Endothelial cell of umbilical vein (primary cell): ENCODE data around the gene ADAM23. TPM values are rescaled to one million over a fixed set of nuclear protein-coding genes. Genes with fewer than 3 reads are reported as not detected.

ENCODE experiments used
- BruUV-seq: library from RNA; stranded (reverse); fragments of 400-500 nt; replicated peaks from 2 replicates; lab custom pipeline; 2021; lab: Mats Ljungman, UMichigan
- CTCF ChIA-PET: fragments of 300-600, 350-600 bp; sonication (Branson Sonifier 250); formaldehyde crosslinking; loops from one replicate; lab custom pipeline; 2021; ENCODE audit warnings: antibody characterized with exemption, inconsistent platforms; lab: Charles Lee
- POLR2A ChIA-PET: fragments of 300-600, 350-600 bp; sonication (Branson Sonifier 250); formaldehyde crosslinking; loops from one replicate; lab custom pipeline; 2021; ENCODE audit warnings: antibody characterized with exemption, inconsistent platforms; lab: Charles Lee
- DNase-seq: peaks from one replicate; pipeline ENCODE4 v3.0.0-alpha.2; 2011; ENCODE audit warnings: low read depth, low spot score
- FAIRE-seq: peaks from 2 replicates; lab custom pipeline; 2011; peaks lifted over from hg19 to GRCh38; lab: Jason Lieb, UNC
- H2AFZ ChIP-seq: 2 replicates; pipeline ENCODE4 v1.6.0; 2012; ENCODE audit warnings: low read depth, low read length, control low read depth, inconsistent platforms
- H3K27ac ChIP-seq: 2 replicates; pipeline ENCODE4 v1.5.1; 2011; ENCODE audit warnings: low read depth, mild to moderate bottlenecking, control low read depth, low read length, moderate library complexity; ENCODE audit not compliant: insufficient read depth
- H3K27me3 ChIP-seq, 2 experiments: 2 replicates each; pipeline versions ENCODE4 v1.6.0 to v1.6.1; 2011; ENCODE audit warnings: low read length in 2 of 2, mixed read lengths in 1 of 2; ENCODE audit not compliant: control insufficient read depth in 2 of 2, insufficient read depth in 2 of 2
- H3K36me3 ChIP-seq, 2 experiments: 2 replicates in 1 of 2; 3 replicates in 1 of 2; pipeline ENCODE4 v1.5.1; 2011; ENCODE audit warnings: low read length in 2 of 2, mild to moderate bottlenecking in 1 of 2, moderate library complexity in 1 of 2; ENCODE audit not compliant: control insufficient read depth in 2 of 2, insufficient read depth in 2 of 2; ENCODE audit errors: extremely low read depth in 1 of 2
- H3K4me1 ChIP-seq: 3 replicates; pipeline ENCODE4 v1.5.1; 2011; ENCODE audit warnings: mild to moderate bottlenecking, low read length; ENCODE audit not compliant: control insufficient read depth, insufficient read depth; ENCODE audit errors: extremely low read depth
- H3K4me2 ChIP-seq: 2 replicates; pipeline ENCODE4 v1.6.1; 2011; ENCODE audit warnings: low read length, control low read depth, mixed read lengths; ENCODE audit not compliant: insufficient read depth
- H3K4me3 ChIP-seq, 3 experiments: fragments of 200-600 bp in 1 of 3; sonication (generic), shearing (Covaris generic) in 1 of 3; replicated peaks in 1 of 3; 2 replicates each; pipeline ENCODE4 v1.5.1; 2011 to 2016; ENCODE audit warnings: control low read depth in 3 of 3, low read length in 3 of 3, mild to moderate bottlenecking in 2 of 3, inconsistent platforms in 1 of 3, low read depth in 1 of 3, moderate library complexity in 1 of 3; ENCODE audit not compliant: insufficient read depth in 1 of 3
- H3K79me2 ChIP-seq: 2 replicates; pipeline ENCODE4 v1.6.0; 2012; ENCODE audit warnings: low read length, inconsistent platforms; ENCODE audit not compliant: control insufficient read depth, insufficient read depth
- H3K9ac ChIP-seq: replicated peaks from 2 replicates; pipeline ENCODE3; 2011; ENCODE audit warnings: low read length, control low read depth; ENCODE audit not compliant: insufficient read depth; ENCODE audit errors: extremely low read depth
- H3K9me1 ChIP-seq: replicated peaks from 3 replicates; pipeline ENCODE4 v1.6.0; 2011; ENCODE audit warnings: mild to moderate bottlenecking, low read length; ENCODE audit not compliant: control insufficient read depth, insufficient read depth; ENCODE audit errors: extremely low read depth
- H3K9me3 ChIP-seq: replicated peaks from 2 replicates; pipeline ENCODE4 v1.5.1; 2012; ENCODE audit warnings: low read length, inconsistent platforms; ENCODE audit not compliant: control insufficient read depth, insufficient read depth
- H4K20me1 ChIP-seq: replicated peaks from 2 replicates; pipeline ENCODE3; 2011; ENCODE audit warnings: mild to moderate bottlenecking, low read length; ENCODE audit not compliant: control insufficient read depth, insufficient read depth; ENCODE audit errors: extremely low read depth
- CTCF ChIP-seq, 2 donors: IDR thresholded peaks; 1 replicate in 1 of 2; 2 replicates in 1 of 2; pipeline ENCODE4 v1.5.1; 2011; ENCODE audit warnings: low read length in 2 of 2, mild to moderate bottlenecking in 2 of 2, moderate library complexity in 2 of 2, control low read depth in 1 of 2, inconsistent platforms in 1 of 2, low read depth in 1 of 2; ENCODE audit not compliant: insufficient read depth in 1 of 2; ENCODE audit errors: extremely low read depth in 1 of 2
- EZH2 ChIP-seq: IDR thresholded peaks from 2 replicates; pipeline ENCODE4 v1.6.1; 2012; ENCODE audit warnings: borderline replicate concordance, low read depth, mild to moderate bottlenecking, moderate library complexity, low read length, inconsistent platforms; ENCODE audit not compliant: severe bottlenecking
- FOS ChIP-seq: IDR thresholded peaks from 2 replicates; pipeline ENCODE4 v1.6.1; 2011; ENCODE audit warnings: mild to moderate bottlenecking, low read length, moderate library complexity, borderline replicate concordance; ENCODE audit not compliant: insufficient read depth
- GATA2 ChIP-seq: IDR thresholded peaks from 2 replicates; pipeline ENCODE4 v1.7.0; 2011; ENCODE audit warnings: low read depth, mild to moderate bottlenecking, moderate library complexity, mixed read lengths, low read length; ENCODE audit not compliant: insufficient read length, insufficient read depth
- JUN ChIP-seq: IDR thresholded peaks from 2 replicates; pipeline ENCODE4 v1.6.1; 2011; ENCODE audit warnings: borderline replicate concordance, low read depth; ENCODE audit not compliant: insufficient read length, insufficient read depth
- MAX ChIP-seq: IDR thresholded peaks from 2 replicates; pipeline ENCODE4 v1.6.1; 2011; ENCODE audit not compliant: insufficient read depth, insufficient read length
- MYC ChIP-seq: IDR thresholded peaks from one replicate; pipeline ENCODE4 v1.6.1; 2011; ENCODE audit warnings: mild to moderate bottlenecking, low read depth, low read length
- POLR2A ChIP-seq: IDR thresholded peaks from 2 replicates; pipeline ENCODE4 v1.6.1; 2012; ENCODE audit warnings: low read depth, mild to moderate bottlenecking, control low read depth, low read length
- POLR2AphosphoS5 ChIP-seq: IDR thresholded peaks from 2 replicates; pipeline ENCODE4 v1.6.1; 2012; ENCODE audit warnings: low read depth, mild to moderate bottlenecking, control low read depth, low read length, moderate library complexity; ENCODE audit not compliant: insufficient read depth
- dilution Hi-C: fragments of 300-500 bp; cut with MboI; formaldehyde crosslinking; loops from one replicate; pipeline ENCODE4 v1.15.0; 2019; ENCODE audit warnings: low sequenced_read_pairs; ENCODE audit not compliant: extremely low pct_ligation_motif_present
- intact Hi-C: fragments of 100-400 bp; cut with micrococcal nuclease; formaldehyde crosslinking; loops from one replicate; pipeline ENCODE4 v1.10.0; 2022
- polyA plus RNA-seq, 4 experiments: library from polyadenylated mRNA; depleted of rRNA in 3 of 4; stranded (reverse) in 3 of 4; unstranded in 1 of 4; fragments of >200 nt; gene quantifications; 2 replicates each; pipeline versions ENCODE4 v1.2.1 to v1.2.3, GENCODE V29; 2011 to 2012; ENCODE audit warnings: missing spikeins in 1 of 4
- total RNA-seq: library from RNA; stranded (reverse); gene quantifications from 2 replicates; pipeline ENCODE4 v1.2.3, GENCODE V29; 2021

Gene ADAM23
- total and polyA plus RNA-seq, 2 donors (not counting 3 experiments of a cell fraction or from before 2014, with no cell fraction given), result 20.6 to 38.5 TPM

- no peaks in the 10 kb centered on the region for H3K36me3 ChIP-seq
- H3K9ac ChIP-seq, result no peak overlapping the region
- H3K9me3 ChIP-seq, result no peaks in the 10 kb centered on the region
- BruUV-seq, result no TSS peak
- H3K4me2 ChIP-seq, result no peak overlapping the region
- H3K4me3 ChIP-seq, result no peak overlapping the region
- H3K27me3 ChIP-seq, result peaks cover 0 to 2% of the 10 kb centered on the region in 2 experiments
- CTCF ChIA-PET, result no interaction called here
- no peaks in the 10 kb centered on the region for H3K4me1 ChIP-seq
- DNase-seq, result no peak
- intact Hi-C loops, result no loop called here
- TF ChIP-seq MAX, result no peak
- no peak for TF ChIP-seq JUN
- TF ChIP-seq EZH2, result no peak
- no peak for TF ChIP-seq MYC
- TF ChIP-seq FOS, result no peak
- TF ChIP-seq CTCF (IDR thresholded peaks at IDR 0.05; ENCODE audit: extremely low read depth in 1 of 2, insufficient read depth in 1 of 2, low read depth in 1 of 2, low read length in 2 of 2), result no peak
- TF ChIP-seq POLR2A, result no peak
- no peak for TF ChIP-seq GATA2
- TF ChIP-seq POLR2AphosphoS5, result no peak
- no peak for FAIRE-seq
- POLR2A ChIA-PET, result no interaction called here
- no peaks in the 10 kb centered on the region for H4K20me1 ChIP-seq
- H3K79me2 ChIP-seq, result no peaks in the 10 kb centered on the region
- no peak overlapping the region for H2AFZ ChIP-seq
- no peaks in the 10 kb centered on the region for H3K9me1 ChIP-seq
- dilution Hi-C loops, result no loop called here
- H3K27ac ChIP-seq, result no peak overlapping the region
Observed at GRCh38 chr2:206647985-206648384, 204.7 kb downstream of the ADAM23 start.
